ENCODE data around the gene CLCNKA. TPM values are rescaled to one million over a fixed set of nuclear protein-coding genes. Genes with fewer than 3 reads are reported as not detected.
"Not testable (repeated sequence)": the region's sequence is repeated elsewhere in the genome, so short reads cannot be mapped to it uniquely, and the experiment has no call there.

CLCNKA gene
- total RNA-seq, 1 experiment from 2014 or later: not detected

DNA sequence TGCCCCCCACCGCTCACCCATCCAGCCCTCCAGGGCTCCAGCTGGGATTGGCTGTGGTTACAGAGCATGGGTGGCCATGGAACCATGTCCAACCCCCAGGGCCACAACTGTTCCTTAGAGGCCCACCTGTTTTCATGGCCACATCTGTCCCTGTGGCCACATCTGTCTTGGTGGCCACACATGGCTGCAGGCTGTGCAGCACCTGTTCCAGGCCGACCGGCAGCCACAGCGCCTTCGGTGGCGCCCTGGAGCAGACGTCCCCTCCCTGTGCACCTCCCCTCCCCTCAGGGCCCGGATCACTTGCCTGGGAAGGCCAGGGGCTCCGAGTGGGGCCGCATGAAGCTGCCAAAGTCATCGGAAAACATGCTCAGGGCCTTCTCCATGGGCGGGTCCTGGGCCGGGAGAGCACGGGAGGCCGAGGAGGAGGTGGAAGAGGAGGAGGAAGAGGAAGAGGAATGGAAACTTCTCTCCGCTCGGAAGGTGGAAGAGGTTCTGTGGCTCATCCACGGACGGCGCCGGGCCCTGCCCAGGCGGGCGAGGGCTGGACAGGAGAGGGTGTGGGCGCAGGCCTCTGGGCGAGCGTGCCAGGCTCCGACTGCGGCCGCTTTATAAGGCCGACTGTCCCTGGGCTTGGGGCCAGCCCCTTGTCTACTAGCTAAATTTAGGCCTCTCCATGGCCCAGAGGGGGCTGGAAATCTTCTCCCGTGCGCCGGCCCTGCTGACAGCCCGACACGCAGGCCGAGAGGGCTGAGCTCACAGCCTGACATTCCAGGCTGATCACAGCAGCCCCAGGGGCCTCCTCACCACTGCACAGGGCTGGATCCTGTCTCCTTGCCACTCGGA, 4.2 kb upstream of the CLCNKA start, which contains the start of gene HSPB7:
Gene HSPB7, minus strand, starts transcription at position 583 of the 843 bp plus-strand sequence. Its CDS starts 80 bp downstream, at position 503.
- DNase-seq (ENCODE audit: low read depth): peak; percentile 67

GRCh38 chr1:16018308-16018707, 3.5 kb upstream of the CLCNKA start:
- no peak for DNase-seq (ENCODE audit: low read depth)

DNA sequence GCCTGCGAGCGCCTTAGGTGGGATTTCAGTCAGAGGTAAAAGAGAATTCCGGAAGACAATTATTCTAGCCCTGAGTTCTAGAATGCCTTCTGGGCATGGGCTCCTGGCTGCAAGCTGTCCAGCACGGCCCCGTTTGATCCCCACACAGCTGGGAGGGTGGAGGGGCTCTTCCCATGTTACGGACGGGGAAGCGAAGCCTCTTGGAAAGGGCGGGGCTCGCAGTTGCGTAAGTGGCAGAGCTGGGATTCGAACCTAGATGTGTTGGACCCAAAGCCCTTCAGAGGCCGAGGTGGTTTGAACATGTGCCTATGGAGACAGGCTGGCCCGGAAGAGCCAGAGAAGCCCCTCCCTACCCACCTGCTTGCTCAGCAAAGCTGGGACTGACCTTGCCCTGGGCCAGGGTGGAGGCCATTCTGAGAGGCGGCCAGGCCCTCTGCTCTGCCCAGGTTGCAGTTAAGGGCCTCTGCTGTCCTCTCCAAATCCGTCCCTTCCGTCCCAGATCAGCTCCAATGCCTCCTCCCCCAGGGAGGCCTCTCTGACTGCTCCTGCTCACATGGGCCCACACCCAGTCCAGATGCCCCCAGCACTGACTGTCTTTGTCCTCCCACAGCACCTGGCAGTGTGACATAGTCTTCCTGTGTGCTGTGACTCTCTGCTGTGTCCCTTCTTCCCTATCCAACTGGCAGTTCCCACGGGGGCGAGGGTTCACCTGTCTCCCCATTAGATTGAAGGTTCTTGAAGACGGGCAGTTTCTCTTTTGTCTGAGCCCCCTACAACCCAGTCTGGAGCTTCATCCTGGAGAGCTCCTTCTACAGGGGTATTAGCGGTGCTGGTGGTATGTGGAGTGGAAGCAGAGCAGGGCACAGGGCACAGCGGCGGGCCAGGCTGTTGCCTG, 2.8 kb upstream of the CLCNKA start:
- DNase-seq (ENCODE audit: low read depth): no peak

DNA sequence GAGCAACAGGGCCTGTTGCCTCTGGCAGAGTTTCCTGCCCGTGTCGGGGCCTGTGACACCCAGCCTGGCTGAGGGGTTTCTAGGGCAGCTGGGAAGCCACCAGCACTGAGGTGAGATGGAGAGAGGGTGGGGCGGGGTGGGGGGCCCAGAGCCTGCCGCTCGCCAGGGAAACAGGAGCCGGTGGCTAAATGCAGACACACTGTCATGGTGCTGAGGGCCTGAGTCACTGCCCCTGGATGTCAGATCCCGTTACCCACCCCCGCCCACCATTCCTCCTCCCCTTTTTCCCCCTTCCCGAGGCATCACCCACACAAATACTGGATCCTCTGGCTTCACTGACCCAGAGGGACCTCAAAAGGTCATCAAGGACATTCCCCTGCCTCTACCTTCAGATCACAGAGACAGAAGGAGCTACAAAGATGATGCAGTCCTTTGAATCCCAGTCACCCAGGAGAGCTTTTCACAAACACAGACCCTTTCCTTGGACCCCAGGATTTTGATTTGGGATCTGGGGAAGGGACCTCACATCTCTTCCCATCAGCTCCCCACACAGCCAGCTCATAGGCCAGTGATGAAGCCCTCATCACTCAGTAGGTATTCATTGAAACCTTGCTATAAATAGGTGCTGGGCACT, 2.1 kb upstream of the CLCNKA start:
- peak; percentile 18 for DNase-seq (ENCODE audit: low read depth)

DNA sequence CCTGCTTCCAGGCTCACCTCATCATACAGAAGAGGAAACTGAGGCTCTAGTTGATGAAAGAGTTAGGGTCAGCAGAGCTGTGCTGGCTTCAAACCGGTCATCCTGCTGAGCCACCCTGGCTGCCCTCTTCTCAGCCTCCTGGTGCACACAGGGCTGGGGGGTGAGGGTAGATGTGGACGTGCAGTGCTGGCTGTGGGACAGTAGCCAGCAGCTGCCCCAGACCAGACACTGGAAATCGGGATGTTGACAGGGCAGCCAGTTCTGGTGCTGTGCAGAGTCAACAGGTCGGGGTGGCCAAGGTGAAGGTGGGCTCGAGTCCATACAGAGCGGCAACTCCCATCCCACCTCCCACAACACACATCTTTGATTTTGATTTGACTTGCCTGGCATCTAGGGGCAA, 1.5 kb upstream of the CLCNKA start:
- no peak for DNase-seq (ENCODE audit: low read depth)

GRCh38 chr1:16020878-16021277, 958 bp upstream of the CLCNKA start:
- not testable (repeated sequence) for DNase-seq (ENCODE audit: low read depth)

DNA sequence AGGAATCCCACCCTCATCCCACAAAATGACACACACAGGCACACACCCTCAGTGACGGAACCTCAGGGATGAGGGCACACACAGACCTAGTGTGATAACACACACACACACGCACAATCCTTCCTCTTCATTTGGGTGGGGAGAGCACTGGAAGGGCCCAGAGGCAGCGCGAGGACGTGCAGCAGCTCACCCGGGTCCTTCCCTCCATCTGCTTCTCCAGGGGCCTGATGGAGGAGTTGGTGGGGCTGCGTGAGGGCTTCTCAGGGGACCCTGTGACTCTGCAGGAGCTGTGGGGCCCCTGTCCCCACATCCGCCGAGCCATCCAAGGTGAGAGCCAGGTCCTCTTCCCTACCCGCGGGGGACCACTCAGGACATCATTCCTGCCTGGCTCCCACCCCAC, 557 bp downstream of the CLCNKA start:
- no peak for DNase-seq (ENCODE audit: low read depth)

- no peak for DNase-seq (ENCODE audit: low read depth)
These were observed 1.3 kb downstream of the CLCNKA start for GRCh38 chr1:16023050-16023653.

GRCh38 chr1:16026302-16026701, 4.5 kb downstream of the CLCNKA start:
- DNase-seq (ENCODE audit: low read depth): not testable (repeated sequence)

DNA sequence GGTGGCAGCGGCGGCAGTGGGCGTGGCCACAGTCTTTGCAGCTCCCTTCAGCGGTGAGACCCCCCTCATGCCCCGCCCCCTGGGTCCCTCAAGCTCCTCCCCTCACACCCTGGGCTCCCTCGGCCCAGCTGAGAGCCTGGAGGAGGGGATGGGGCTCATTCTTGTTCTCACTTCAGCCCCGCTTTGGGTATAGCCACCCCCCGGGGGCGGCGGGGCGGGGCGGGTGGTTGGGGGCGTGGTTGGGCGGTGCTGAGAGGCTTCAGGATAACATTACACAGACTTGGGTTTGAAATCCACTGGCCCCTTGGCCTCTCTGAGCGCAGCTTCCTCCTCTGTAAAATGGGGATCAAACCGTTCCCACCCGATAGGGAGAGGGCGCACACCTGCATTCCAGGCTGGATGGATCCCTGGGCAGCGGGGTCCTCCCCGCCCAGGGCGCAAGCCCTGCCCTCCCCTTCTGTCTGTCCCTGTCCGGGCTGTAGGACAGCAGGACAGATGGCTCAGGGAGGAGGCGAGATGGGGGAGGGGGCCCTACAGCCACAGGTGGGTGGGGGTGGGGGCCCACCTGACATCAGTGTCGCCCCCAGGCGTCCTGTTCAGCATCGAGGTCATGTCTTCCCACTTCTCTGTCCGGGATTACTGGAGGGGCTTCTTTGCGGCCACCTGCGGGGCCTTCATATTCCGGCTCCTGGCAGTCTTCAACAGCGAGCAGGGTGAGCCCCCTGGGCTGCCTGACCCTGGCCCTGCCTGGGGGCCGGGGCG, 5.1 kb downstream of the CLCNKA start:
- DNase-seq (ENCODE audit: low read depth): no peak

DNA sequence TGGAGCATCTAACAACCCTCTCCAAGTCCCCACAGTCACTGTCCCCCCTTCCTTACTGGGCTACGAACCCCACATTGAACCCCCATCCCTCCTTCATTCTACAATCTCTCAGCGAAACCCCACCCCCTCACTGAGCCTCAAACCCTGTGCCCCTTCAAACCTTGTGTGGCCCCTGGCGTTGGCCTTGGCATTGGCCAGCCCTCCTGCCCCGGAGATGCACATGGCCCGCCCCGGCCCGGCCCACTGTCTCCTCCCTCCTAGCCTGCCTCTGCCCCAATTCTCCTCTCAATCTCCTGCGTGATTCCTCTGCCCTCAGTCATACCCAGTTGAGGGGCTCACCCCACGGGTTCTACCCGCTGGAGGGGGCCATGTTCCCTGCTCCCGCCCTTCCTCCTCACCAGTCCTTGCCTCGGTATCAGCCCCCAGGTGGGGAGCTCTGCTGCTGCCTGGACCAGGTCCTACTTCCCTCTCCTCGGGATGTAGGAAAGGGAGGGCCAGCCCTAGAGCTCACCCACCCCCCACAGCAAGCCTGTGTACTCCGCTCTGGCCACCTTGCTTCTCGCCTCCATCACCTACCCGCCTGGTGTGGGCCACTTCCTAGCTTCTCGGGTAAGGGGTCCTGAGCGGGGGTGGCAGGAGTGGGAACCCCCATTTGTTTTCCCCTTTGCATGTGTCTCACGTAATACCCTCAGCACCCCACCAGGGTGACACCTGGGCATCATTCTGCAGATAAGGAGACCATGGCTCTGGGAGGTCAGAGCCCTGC, 6.6 kb downstream of the CLCNKA start:
- DNase-seq (ENCODE audit: low read depth): no peak

GRCh38 chr1:16029003-16029268, 7.1 kb downstream of the CLCNKA start:
- DNase-seq (ENCODE audit: low read depth): not testable (repeated sequence)

- no peak for DNase-seq (ENCODE audit: low read depth)
These were observed 7.5 kb downstream of the CLCNKA start for GRCh38 chr1:16029288-16029687.

- DNase-seq (ENCODE audit: low read depth): no peak
These were observed 9.7 kb downstream of the CLCNKA start for GRCh38 chr1:16031551-16031950.

DNA sequence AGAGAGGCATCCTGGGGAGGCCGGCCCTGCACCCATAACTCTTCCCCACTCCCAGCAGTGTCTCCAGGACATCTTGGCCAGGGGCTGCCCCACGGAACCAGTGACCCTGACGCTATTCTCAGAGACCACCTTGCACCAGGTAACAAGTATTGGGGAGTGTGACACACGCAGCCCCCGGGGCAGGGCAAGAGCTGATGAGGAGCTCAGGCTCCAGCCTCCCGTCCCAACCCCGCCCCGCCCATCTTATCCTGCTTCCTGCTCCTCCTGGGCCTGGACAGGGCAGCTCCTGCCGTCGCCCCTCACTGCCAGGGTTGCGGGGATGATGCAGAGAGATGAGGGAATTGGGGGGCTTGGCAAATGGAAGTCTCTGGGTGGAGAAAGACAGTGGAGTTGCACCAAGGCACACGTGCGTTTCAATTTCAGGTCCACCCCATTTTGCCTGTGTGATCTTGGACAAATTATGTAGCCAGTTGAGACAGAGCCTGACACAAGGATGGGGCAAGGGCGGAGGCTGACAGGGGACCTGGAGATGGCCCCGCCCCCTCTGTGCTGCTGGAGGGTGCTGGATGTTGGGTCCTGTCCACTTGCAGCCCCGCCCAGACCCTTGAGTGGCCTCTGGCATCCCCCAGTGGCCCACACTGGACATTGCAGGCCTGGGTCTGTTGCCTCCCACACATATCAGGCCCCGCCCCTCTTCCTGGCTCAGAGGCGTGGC, 10.7 kb downstream of the CLCNKA start:
- peak; percentile 77 for DNase-seq (ENCODE audit: low read depth)

GRCh38 chr1:16033103-16033632, 11.3 kb downstream of the CLCNKA start:
- not testable (repeated sequence) for DNase-seq (ENCODE audit: low read depth)

- not testable (repeated sequence) for DNase-seq (ENCODE audit: low read depth)
These were observed 14.6 kb downstream of the CLCNKA start for GRCh38 chr1:16036461-16036860.

GRCh38 chr1:16038620-16038912, 16.7 kb downstream of the CLCNKA start:
- DNase-seq (ENCODE audit: low read depth): no peak

GRCh38 chr1:16039871-16040270, 18.0 kb downstream of the CLCNKA start:
- DNase-seq (ENCODE audit: low read depth): not testable (repeated sequence)

All from LHCN-M2 (cell line).